ENCODE data around the gene NFX1.
"Not testable (repeated sequence)": the region's sequence is repeated elsewhere in the genome, so short reads cannot be mapped to it uniquely, and the experiment has no call there.

DNA sequence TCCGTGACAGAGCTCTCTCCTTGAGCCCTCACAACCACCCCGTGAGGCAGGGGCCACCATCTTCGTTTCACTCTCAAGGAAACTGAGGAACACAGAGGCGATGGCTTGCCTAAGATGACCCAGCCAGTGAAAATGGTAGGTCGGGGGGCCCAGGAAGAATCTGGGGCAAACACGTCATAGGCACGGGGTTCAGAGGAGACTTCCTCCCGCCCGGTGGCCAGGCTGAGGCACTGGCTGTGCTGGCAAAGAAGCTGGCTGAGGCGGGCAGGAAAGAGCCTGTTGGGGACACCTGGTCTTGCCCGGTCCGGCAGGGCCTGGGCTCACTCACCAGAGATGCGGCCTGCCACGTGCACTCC is 96.3 kb downstream of the NFX1 start:
- TF ChIP-seq, protein P1, sequence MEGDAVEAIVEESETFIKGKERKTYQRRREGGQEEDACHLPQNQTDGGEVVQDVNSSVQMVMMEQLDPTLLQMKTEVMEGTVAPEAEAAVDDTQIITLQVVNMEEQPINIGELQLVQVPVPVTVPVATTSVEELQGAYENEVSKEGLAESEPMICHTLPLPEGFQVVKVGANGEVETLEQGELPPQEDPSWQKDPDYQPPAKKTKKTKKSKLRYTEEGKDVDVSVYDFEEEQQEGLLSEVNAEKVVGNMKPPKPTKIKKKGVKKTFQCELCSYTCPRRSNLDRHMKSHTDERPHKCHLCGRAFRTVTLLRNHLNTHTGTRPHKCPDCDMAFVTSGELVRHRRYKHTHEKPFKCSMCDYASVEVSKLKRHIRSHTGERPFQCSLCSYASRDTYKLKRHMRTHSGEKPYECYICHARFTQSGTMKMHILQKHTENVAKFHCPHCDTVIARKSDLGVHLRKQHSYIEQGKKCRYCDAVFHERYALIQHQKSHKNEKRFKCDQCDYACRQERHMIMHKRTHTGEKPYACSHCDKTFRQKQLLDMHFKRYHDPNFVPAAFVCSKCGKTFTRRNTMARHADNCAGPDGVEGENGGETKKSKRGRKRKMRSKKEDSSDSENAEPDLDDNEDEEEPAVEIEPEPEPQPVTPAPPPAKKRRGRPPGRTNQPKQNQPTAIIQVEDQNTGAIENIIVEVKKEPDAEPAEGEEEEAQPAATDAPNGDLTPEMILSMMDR (IDR thresholded peaks at IDR 0.05): not testable (repeated sequence)
- TF ChIP-seq POLR2A (IDR thresholded peaks at IDR 0.05): not testable (repeated sequence)

All from thyroid gland (tissue), 4 donors.